Amniotic stem cell (primary cell): ENCODE measurements around the gene ITGB3.

Source experiments
- DNase-seq: peaks from one replicate; lab custom pipeline; 2025; lab: John Stamatoyannopoulos, UW

The ITGB3 gene

DNA sequence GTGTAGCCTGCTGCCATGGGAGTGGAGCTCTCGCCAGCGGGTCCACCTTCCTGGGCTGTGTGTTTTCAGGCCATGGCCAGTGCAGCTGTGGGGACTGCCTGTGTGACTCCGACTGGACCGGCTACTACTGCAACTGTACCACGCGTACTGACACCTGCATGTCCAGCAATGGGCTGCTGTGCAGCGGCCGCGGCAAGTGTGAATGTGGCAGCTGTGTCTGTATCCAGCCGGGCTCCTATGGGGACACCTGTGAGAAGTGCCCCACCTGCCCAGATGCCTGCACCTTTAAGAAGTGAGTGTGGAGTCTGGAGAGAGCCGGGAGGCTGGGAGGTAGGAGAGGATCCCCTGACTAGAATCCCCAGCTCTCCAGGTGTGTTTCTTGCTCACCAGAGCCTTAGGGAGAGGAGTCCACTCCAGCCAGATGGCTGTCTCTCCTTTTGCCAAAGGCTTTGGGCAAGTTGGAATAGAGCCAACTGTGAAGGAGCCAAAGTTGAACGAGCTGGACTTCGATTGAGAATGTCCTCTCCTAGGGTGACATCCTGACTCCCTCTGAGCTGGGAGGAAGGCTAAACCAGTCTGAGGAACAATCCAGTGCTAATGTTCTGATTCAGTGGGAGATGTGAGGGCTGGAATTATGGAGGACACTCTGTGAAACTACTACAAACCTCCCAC is 45.7 kb downstream of the ITGB3 start:
- no peak for DNase-seq

DNA sequence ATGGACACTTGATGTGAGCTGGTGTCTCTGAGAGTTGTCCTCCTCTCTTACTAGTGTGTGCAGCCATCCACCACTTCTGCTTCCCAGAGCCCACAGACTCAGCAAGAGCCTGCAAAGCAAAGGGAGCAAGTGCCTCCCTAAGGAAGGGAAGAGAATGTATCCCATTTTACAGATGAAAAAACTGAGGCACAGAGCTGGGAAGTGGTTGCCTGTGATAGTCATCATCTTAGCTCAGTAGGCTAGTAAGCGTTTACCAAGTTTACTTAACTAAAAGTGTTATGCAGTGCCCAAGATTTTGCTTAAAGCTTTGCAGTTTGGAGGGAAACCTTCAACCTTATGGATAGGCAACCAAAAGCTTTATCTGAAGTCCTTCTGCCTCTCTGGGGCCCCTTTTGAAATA is 47.1 kb downstream of the ITGB3 start:
- DNase-seq: no peak

DNA sequence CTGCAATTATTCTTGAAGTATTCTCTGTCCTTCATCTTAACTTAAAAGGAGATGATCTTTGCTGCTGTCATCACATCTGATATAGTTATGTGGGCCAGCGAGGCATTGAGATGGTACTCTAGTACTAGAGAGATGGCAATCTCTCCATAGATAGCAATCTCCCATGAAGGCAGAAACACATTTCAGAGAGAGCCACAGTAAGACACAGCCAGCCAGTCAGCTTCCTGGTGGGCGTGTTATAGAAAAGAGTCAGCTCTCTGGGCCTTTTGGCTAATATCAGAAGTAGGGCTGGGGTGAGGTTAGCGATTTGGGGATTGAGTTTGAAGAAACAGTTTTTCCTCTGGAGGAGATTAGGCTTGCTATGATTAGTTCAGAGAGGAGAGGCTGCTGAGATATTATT is 47.5 kb downstream of the ITGB3 start:
- no peak for DNase-seq

DNA sequence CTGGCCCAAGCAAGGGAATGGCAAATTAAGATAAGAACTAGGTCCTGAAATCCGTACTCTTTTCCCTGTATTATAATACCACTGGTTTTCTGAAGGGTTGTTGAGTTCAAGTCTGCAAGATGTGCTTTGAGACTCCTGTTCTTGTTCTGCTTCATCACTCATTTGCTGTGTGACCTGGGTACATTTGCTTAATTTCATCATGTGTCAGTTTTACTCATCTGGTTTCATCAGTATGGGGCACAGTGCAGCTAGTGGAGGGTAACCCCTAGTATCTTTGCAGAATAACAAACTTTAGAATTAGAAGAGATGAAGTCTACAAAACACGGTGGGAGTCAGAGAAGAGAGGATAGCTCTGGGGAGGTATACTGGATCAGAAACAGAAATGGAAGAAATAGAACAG is 48.2 kb downstream of the ITGB3 start:
- no peak for DNase-seq

DNA sequence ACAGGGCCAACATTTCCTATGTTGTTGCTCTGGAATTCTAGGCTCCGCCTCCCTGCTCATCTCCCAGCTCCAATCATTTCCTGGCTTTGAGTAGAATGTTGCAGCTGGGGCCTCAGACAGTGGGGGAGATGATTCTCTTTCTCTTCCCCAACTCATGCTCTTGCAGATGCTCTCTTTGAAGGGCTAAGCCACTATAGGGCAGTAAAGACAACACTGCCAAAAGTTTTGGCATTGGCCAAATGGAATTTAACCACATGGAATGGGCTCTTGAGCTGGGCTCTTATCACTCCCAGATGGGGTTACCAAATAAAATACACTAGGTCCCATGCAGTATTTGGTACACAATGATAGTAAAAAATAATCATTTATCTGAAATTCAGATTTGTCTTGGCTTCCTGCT is 50.6 kb downstream of the ITGB3 start:
- no peak for DNase-seq

DNA sequence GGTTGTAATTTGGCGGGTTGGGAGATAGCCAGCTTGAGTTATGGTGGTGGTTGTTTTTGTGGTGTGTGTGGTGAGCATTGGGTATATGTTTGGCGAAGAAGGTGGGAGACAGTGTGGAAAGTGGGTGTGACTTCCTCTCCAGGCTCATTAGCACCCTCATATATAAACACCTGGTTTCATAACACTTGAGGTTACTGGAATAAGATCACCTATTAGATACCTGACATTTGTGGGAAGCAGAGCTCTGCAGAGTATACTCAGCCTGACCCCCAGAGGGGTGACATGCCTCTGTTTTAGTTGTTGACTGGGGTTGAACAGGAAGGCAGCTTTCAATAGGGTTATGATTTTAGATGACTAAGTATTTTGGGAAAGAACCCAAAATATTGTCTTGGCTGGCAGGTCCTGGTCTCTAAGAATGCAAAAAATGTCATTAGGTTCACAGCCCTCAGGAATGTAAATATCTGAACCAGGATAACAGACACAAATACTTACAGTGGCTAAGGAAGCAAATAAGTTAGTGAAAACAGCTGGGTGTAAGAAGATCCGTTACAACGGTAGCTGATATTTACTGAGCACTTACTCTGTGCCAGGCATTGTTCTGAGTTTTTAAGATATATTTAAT is 51.8 kb downstream of the ITGB3 start:
- peak; percentile 48 for DNase-seq

DNA sequence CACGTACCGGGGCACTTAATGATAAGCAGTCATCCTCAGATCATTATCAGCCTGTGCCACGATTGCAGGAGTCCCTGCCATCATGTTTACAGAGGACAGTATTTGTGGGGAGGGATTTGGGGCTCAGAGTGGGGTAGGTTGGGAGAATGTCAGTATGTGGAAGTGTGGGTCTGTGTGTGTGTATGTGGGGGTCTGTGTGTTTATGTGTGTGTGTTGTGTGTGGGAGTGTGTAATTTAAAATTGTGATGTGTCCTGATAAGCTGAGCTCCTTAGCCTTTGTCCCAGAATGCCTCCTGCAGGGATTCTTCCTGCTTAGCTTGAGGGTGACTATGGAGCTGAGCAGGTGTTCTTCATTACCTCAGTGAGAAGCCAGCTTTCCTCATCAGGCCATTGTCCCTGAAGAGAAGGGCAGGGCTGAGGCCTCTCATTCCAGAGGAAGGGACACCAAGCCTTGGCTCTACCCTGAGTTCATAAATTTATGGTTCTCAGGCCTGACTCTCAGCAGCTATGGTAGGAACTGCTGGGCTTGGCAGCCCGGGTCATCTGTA is 56.6 kb downstream of the ITGB3 start:
- DNase-seq: no peak

DNA sequence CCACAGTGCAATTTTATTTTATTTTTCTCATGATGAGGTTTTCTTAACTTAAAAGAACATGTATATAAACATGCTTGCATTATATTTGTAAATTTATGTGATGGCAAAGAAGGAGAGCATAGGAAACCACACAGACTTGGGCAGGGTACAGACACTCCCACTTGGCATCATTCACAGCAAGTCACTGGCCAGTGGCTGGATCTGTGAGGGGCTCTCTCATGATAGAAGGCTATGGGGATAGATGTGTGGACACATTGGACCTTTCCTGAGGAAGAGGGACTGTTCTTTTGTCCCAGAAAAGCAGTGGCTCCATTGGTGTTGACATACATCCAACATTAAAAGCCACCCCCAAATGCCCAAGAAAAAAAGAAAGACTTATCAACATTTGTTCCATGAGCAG is 57.8 kb downstream of the ITGB3 start:
- no peak for DNase-seq

DNA sequence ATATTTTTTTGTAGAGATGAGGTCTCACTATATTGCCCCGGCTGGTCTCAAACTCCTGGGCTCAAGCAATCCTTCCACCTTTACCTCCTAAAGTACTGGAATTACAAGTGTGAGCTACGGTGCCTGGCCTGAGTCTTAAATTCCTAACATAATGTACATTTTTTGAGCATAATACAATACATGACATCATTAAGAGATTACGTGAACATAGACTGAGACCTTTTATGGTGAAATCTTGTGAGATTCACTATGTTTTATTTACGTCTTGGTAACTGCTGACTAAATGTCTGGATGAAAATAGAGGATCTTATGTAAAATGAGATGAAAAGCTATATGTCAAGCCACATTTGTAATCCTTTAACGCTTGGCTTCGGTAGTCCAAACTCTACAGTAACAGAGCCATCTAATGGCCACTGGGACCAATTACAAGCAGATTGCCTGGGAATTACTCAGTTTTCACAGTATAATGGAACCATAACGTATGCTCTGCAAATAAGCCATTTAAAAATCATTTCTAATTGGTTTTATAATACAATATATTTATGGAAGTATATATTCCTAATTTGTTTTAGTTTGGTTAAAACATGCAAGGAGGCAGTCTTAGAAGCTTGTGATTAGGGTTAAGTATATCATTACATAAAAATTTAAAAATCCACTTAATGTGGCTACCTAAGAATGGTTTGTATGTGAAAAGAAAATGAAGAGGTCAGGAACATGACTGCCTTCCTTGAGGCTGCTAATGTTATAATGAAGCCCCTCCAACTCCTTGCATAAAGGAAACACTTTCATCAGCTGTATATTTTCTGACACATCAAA is 62.0 kb downstream of the ITGB3 start:
- peak; percentile 88 for DNase-seq

DNA sequence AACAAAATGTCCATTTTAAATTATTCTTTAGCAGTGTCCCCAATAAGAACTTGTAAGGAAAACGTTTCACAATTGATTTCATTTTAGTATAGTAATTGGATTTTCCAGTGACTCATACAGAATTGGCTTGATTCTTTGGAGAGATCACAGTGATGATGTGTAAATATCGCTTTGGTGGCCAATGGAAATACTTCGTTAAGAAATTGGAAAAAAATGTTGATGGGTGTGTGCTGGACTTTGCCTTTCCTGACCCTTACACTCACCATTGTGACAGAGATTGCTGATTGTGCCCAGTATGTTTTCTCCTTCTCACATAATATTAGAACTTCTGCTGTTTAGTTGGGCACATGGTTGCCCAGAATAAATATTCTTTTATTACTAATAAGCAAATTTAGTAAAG is 62.7 kb downstream of the ITGB3 start:
- DNase-seq: no peak

DNA sequence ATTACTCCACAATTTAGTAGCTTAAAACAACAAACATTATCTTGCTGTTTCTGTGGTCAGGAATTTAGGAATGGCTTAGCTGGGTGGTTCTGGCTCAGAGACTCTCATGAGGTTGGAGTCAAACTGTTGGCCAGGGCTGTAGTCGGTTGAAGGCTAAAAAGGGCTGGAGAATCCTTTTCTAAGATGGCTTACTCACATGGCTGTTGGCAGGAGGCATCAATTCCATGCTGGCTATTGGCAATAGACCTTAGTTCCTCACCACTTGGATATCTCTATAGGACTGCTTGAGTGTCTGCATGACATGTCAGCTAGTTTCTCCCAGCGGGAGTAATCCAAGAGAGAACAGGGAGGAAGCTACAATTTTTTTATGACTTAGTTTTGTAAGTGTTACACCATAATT is 63.5 kb downstream of the ITGB3 start:
- DNase-seq: no peak

DNA sequence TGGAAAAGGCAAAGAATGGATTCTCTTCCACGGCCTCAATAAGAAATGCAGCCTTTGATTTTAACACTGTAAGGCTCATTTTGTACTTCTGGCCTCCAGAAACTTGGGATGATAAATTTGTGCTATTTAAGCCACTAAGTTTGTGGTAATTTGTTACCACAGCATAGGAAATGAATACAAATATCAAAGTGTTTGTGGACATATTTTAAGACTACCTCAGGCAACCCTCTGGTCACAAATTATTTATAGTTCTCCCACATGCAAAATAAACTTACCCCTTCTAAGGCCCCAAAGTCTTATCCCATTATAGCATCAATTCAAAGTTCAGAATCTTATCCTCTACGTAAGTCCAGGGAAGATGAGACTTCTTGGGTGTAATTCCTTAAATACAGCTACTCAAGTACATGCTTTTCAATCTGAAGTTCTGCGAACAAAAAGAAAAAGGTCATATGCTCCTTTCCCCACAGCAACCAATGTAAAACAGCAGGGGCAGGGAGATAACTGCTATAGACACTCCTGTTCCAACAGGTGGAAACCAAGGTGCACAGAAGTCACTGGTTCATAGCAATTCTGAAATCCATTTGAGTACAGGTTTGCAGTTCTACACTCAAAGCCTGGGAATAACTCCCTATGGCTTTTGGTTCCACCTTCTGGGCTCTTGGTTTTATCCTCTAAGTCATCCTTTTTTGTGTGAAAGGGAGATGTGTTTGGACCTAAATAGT is 64.7 kb downstream of the ITGB3 start:
- DNase-seq: no peak

DNA sequence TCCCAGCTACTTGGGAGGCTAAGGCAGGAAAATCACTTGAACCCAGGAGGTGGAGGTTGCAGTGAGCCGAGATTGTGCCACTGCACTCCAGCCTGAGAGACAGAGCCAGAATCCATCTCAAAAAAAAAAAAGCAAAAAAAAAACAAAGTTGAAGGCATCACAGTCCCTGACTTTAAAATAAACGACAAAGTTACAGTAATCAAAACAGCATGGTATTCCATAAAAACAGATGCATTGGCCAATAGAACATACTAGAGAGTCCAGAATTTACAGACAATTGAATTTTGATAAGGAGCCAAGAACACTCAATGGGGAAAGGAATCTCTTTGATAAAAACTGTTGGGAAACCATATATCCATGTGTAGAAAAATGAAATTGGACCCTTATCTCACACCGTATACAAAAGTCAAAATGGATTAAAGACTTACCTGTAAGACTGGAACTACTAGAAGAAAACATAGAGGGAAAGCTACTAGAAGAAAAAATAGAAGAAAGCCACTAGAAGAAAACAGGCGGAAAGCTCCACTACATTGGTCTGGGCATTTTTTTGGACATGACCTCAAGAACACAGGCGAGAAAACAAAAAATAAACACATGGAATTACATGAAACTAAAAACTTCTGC is 67.4 kb downstream of the ITGB3 start:
- no peak for DNase-seq

DNA sequence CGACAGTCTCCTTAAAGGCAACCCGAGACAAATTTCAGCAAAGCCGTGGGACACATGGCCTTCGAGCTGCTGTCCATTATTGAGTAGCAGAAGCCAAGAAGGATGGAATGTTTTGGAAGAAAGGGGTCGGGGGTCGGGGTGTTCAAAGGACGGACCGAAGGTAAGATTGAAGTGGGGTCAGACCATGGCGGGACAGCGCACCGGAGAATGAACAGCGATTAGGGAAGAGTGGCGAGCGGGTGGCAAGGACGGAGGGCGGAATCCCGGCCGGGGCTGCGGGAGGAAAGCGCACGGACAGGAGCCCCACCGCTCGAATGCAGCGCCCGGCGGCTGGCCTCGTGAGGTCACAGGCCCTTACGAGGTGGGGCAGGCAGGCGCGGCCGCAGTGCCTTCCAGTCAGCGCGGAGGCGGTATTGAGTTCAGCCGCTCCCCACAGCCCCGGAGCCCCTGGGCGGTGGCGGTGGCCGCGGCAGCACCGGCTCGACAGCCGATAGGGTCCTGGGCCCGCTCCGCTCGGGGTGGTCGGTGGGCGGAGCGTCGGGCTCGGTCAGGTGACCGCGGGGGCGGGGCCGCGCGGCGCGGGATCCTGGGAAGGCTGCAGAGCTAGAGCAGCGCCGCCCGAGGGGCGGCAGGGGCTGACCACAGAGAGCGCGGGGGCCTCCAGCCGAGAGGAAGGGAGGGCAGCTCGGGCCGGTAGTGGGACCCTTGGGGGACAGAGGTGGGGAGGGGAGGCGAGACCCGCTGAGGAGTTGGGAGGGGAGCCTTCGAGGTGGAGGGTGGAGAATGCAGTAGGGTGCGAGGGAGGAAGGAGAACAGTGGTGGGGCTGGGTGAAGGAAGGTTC is 70.0 kb downstream of the ITGB3 start, which contains the start of gene EFCAB13:
Gene EFCAB13, plus strand, starts transcription at position 574 of the 842 bp plus-strand sequence. CDS start 4,399 bp downstream, outside the sequence.
- DNase-seq: peak; percentile 20

DNA sequence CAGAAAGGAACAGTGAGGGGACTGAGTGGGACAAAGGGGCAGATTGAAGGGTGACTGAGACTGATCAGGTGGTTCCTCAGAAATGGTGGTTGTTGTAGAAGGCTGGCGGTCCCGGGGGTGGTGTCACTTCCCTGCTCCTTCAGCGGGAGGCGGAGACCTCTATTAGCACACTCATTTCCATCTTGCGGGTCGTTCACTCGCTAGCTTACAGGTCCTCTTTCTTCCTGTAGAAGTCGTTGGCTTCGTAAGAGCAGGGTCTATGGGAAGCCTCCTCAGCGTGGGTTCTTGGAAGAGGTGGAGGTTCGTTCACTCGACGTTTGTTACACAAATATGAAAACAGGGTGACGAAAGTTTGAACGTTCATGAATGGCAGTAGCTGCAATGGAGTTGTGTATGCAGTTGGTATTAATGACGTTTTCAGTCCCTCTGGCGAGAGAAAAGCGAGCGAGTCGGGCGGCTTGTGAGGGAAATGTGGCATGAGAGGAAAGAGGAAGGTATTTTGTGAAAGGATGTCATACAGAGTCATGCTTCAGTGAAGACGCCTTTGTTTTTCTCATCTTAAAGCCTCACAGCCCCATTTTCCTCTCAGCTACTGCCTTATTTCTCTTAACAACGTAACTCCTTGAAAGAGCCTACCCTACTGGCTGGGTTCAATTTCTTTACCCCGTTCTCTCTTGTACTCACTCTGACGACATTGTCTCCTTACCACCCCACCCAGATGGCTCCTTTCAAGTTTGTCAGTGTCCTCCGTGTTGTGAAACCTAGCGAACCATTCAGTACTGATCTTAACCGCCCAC is 70.8 kb downstream of the ITGB3 start:
- no peak for DNase-seq

DNA sequence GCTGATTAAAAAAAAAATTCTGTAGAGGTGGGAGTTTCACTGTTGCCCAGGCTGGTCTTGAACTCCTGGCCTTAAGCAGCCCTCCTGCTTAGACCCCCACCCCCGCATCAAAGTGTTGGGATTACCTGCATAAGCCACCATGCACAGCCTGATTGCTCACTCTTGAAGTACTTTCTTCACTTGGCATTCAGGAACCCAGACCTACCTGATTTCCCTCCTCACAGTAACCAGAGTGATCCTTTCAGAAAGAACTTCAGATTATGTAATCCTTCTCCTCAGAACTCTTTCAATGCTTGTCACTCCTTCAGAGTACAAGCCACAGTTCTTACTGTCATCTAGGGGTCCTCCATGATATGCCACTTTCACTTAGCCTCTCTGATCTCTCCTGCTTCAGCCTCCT is 71.5 kb downstream of the ITGB3 start:
- no peak for DNase-seq

DNA sequence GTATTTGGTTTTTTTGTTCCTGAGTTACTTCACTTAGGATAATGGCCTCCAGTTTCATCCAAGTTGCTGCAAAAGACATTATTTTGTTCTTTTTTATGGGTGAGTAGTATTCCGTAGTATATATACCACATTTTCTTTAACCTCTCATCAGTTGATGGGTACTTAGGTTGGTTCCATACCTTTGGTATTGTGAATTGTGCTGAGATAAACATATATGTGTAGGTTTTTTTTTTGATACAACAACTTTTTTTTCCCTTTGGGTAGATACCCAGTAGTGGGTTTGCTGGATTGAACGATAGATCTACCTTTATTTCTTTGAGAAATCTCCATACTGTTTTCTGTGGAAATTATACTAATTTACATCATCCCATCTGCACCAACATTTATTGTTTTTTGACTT is 76.9 kb downstream of the ITGB3 start:
- no peak for DNase-seq

DNA sequence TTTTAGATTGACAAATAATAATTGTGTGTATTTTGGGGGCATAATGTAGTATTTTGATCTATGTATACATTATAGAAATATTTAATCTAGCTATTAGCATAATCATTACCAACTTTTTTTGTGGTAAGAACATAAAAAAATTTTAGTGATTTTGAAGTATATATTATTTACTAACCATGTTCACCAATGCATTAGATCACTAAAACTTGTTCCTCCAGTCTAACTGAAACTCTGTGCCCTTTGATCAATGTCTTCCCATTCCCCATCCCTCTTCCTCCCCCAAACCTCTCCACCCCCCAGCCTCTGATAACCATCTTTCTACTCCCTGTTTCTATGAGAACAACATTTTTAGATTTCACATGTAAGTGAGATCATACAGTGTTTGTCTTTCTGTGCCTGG is 78.7 kb downstream of the ITGB3 start:
- DNase-seq: no peak

DNA sequence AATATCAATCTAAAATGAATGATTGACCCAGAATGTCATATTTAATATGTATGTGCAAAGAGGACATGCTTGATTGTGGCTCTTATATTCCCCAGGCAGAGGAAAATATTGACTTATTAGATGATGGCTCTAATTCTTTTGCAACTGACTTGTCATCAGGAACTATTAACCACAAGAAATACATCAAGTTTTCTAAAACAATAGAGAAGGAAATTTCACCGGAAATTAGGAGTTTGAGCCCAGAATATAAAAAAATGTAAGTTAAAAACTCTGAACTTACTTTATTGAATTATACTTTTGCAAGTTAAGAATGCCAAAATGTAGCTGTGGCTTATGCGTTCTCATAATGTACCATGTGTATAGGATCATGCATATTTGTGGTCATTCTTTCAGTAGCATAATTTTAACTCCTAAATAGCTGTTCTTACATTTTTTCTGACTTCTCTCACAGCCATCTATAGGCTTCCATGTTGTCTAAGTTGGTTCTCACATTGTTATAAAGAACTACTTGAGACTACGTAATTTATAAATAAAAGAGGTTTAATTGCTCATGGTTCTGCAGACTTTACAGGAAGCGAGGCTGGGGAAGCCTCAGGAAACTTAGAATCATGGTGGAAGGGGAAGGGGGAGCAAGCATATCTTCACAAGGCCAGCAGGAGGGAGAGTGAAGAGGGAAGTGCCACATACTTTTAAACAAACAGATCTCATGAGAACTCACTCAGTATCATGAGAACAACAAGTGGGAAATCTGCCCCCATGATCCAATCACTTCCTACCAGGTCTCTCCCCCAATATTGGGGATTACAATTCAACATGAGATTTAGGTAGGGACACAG is 81.7 kb downstream of the ITGB3 start:
- DNase-seq: no peak
